ENCODE measurements around the gene SAP130.
"Not testable (repeated sequence)": the region's sequence is repeated elsewhere in the genome, so short reads cannot be mapped to it uniquely, and the experiment has no call there.

Gene SAP130

DNA sequence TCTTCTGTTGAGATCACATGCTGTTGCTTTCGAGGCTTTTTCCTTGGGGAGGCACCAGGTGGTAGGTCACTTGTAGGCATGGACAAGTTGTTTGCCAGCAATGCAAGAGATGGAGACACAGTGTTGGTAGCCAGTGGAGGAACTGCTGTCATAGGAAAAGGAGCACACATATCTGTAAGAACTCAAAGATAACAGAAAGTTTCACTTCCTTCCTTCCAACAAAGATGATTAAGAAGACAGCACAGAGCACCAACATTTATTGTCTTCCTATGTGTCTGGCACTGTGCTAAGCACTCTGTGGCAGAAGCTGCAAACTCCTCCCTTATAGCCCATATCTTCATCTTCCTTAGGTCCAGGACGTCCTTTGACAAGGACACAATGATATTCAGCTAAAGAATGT, 77.6 kb downstream of the SAP130 start:
- no peak for DNase-seq

GRCh38 chr2:127945281-127945680, 82.6 kb downstream of the SAP130 start:
- DNase-seq, result no peak

DNA sequence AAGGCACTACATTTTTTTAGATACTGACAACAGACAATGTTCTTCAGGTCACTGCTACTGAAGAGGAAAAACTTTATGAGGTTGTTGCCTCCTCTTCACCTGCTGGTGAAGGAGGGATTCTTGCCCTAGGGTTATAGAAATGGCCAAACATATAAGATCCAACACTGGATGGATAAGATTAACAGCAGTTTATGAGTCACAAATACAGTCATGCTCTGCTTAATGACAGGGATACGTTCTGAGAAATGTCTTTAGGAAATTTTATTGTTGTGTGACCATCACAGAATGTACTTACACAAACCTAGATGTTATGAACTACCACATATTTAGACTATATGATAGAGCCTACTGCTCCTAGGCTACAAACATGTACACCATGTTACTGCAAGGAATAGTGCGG, 84.7 kb downstream of the SAP130 start:
- DNase-seq, result no peak

DNA sequence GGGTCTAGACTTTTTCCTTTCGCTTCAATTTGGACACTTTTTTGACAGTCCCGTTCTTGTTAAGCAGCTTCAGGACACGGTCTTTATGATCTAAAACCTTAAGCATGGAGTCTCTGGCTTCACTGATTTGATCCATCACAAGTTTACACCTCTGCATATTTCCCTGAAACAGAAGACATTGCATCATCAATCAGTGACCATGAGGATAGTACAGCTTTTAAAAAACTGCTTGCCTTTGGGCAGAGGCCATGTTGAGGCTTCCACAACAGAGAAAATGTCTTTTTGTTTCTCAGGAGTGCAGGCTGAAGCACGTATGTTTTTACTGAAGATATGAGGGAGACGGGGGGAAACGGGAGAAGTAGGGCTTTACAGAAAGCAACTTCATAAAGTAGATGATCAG, 85.9 kb downstream of the SAP130 start:
- DNase-seq, result no peak

DNA sequence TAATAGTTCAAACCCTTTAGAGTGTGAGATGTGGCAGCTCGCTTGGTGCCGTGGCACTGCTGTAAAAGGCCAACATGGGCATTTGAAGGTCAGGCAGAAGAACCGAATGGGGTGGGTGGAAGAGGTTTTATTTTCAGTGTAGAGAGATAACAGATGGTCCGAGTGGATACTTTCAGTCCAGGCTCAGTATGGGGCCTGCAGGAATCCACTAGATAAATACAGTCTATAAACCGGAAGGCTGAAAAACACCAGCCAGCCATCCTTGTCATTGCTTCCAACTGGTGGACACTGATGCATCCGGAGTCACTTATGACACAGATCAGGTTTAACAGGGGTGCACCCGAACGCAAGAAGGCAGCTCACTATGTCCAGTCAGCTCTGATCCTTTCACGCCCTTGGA, 86.4 kb downstream of the SAP130 start:
- no peak for DNase-seq

DNA sequence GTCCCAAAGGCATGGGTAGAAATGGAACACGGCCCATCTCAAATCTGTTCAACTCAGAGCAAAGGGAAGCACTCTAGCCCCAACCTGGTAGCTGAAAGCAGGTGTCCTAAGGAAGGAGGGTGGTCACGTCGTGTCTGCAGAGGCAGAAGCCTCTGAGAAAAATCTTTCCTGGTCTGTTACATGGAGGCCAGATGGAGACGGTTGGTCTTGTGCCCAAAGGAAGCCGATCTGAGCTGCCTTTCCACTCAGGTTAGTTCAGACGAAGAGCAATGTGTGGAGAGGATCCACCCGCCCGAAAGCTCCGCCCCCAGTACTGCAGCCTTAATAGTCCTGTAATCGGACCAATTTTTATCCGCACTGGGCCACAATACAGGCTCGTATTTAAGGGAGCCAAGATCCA, 87.2 kb downstream of the SAP130 start:
- no peak for DNase-seq

GRCh38 chr2:127935337-127935736, 92.5 kb downstream of the SAP130 start:
- DNase-seq, result no peak

DNA sequence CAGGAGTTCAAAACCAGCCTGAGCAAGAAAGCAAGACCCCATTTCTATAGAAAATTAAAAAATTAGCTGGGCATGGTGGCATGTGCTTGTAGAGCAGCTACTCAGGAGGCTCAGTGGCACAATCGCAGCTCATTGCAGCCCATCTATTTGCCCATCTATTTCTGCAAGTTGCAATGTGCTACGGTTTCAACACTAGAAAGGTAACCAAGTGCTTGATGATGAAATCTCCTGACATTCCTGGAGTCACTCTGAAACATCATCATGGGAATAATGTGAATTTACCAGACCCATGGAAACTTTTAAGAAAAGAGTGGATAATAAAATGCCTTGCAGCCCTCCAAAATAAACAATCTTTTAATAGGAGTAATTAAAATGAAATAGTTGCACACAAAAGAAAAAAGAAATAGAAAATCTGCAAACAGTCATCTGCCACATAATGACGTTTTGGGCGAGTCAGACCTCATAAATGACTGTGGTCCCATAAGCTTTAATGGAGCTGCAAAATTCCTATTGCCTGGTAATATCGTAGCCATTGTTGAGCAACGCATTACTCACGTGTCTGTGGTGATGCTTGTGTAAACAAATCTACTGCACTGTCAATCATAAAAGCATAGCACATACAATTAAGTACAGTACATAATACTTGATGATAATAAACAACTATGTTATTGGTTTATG, 95.5 kb downstream of the SAP130 start:
- peak; percentile 3 for DNase-seq

- DNase-seq, result no peak
These were observed 98.4 kb downstream of the SAP130 start for GRCh38 chr2:127929449-127929848.

DNA sequence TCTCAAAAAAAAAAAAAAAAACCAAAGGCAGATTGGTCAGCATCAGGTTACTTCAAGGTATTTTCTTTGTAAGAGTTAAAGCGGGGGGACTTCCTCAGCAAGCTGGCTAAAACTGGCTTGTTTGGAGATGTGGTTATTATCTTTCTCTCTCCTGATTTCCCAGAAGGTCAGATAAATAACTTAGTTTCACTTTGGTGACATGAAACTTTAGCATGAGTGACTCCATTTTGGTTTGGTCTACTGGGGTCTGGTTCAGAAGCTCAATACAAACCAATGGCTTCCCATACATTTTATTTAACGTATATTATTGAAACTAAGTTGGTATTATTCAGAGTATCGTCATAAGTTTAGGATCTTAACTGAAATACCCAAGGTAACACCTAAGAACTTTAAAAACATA, 100.5 kb downstream of the SAP130 start:
- no peak for DNase-seq

GRCh38 chr2:127917916-127918315, 109.9 kb downstream of the SAP130 start:
- DNase-seq, result no peak

- no peak for DNase-seq
These were observed 113.9 kb downstream of the SAP130 start for GRCh38 chr2:127913808-127914457.

DNA sequence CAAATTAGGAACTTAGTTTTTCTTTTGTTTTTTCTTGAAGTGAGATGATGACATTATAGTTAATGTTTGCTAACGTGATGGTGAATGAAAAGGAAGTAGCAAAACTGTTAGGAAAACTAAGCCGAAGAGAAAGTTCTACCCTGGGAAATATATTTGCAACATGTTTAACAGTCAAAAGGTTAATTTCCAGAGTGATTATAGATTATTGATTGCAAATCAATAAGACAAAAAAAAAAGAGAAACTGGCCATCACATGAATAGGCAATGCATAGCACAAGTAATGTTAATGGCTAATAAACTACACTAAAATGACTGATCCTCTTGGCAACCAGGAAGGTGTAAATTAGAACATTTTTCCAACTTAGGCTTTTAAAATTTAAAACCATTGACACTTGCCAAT, 116.1 kb downstream of the SAP130 start:
- no peak for DNase-seq

DNA sequence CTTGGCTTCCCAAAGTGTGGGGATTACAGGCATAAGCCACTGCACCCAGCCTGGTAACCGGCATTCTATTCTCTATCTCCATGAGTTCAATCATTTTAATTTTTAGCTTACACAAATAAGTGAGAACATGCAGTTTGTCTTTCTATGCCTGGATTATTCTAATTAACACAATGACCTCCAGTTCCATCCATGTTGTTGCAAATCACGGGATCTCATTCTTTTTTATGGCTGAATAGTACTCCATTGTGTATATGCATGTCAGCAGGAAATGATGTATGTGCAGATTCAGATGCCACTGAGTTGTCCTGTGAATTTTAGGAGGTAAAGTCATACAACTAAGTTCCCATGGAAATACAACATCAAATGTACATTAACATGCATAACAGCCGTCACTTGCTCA, 117.4 kb downstream of the SAP130 start:
- DNase-seq, result no peak

DNA sequence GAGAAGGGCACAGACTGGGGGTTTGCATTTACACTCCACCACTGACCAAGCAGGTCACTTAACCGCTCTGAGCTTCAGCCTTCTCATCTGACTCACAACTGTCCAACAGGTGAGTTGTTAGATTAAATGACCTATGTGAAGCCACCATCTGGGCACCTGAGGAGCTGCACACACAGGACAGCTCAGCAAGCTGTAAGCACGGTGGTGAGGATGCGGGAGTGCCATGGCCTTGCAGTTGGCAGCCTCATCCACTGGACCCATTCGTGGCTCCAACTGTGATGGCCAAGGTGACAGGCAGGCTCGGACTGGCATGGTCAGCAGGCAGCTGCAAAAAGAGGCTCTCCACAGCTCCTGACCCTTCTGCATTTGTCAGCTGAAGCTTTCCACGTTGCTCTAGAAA, 118.8 kb downstream of the SAP130 start:
- DNase-seq, result no peak

DNA sequence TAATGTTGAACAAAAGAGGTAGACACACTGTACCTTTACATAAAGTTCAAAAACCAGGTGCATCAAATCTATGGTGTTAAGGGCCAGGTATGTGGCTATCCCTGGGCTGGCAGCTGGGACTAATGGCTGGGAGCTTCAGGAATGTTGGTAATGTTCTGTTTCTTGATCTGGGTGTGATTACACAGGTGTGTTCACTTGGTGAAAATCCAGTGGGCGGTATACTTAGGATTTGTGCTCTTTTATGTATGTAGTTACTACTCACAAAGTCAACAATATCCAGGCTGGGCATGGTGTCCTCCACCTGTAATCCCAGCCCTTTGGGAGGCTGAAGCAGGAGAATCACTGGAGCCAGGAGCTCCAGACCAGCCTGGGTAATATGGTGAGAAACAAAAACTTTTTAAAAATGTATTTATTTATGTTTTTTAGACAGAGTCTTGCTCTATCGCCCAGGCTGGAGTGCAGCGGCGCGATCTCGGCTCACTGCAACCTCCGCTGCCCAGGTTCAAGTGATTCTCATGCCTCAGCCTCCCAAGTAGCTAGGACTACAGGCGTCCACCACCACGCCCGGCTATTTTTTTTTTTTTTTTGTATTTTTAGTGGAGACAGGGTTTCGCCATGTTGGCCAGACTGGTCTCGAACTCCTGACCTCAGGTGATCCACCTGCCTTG, 120.0 kb downstream of the SAP130 start:
- not testable (repeated sequence) for DNase-seq

DNA sequence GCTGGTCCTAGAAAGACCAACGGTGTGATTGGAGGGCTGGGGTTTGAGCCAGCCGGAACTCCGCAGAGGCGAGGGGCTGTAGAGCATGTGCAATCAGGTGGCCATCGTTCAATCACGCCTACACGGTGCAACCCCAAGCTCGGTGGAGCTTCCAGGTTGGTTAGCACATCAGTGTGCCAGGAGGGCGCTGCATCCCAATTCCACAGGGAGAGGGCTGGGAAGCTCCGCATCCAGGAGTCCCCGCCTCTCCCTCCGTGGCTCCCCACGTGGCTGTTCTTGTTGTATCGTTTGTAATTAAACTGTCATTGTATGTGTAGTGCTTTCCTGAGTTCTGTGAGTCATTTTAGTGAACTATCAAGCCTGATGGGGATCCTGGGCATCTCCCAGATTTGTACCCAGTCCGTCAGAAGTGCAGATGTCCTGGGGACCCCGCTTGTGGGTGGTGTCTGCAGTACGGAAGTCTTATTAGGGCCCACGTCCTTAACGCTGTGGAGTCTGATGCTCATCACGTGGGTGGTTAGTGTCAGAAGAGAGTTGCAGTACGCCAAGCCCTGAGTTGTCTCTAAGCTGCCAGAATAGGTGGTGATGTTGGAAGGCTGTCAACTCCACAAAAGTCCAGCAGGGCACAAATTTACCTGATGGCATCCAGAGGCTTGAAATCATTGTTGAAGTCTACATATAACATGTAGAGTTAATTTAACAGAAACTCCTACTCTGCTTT, 121.5 kb downstream of the SAP130 start:
- no peak for DNase-seq

DNA sequence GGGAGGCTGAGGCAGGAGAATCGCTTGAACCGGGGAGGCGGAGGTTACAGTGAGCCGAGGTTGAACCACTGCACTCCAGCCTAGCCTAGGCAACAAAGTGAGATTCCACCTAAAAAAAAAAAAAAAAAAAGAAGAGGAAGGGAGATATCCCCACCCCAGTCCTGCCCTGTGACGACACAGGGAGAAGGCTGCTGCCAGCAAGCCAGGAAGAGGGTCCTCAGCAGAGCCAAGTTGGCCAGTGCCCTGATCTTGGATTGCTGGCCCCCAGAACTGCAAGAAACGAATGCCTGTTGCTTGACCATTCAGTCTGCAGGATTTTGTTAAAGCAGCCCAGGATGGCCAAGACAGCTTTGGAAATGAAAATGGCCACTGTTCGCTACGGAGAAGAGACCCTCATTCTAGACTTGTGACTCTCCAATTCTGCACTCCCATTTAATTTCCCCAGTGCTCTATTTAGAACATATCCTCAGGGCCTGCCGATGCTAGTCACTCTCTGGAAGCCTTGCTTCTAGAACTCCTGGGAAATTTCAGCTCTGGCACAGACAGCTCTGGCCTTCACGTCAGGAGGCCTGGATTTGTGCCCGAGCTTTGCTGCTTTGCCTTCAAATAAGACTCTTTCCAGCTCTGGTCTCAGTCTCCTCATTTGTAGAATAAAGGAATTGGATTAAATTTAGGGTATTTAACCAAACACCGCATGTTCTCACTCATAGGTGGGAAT, 126.4 kb downstream of the SAP130 start:
- no peak for DNase-seq

- no peak for DNase-seq
These were observed 130.2 kb downstream of the SAP130 start for GRCh38 chr2:127897531-127898211.

- DNase-seq, result no peak
These were observed 134.4 kb downstream of the SAP130 start for GRCh38 chr2:127893494-127893893.

DNA sequence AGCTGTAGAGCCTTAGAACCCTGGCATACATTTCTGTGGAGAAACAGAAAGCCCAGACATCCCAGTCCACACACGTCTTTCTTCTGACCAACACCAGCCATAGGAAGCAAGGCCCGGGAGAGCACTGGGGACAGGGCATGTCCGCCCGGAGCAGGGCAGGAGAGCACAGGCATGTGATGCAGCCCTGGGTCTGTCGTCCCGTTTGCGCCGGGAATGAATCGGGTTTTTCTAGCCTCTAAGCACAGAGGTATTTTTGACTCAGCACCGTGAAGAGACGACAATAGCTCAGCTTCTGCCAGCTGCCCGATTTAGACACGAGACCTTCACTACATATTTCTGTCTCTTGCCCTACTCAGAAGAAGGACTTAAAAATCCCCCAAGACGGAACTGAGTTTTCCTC, 134.8 kb downstream of the SAP130 start:
- DNase-seq, result no peak

- no peak for DNase-seq
These were observed 136.0 kb downstream of the SAP130 start for GRCh38 chr2:127891811-127892210.
